ENCODE results near the gene THSD7A.

The THSD7A gene

GRCh38 chr7:11706666-11707605 is 125.1 kb downstream of the THSD7A start:
- DNase-seq (ENCODE audit: low read depth) = no peak

- no peak for DNase-seq (ENCODE audit: low read depth)
Observed at GRCh38 chr7:11703829-11704228, 128.2 kb downstream of the THSD7A start.

- DNase-seq (ENCODE audit: low read depth) = no peak
Observed at GRCh38 chr7:11702938-11703337, 129.1 kb downstream of the THSD7A start.

GRCh38 chr7:11701829-11702560 is 130.0 kb downstream of the THSD7A start:
- no peak for DNase-seq (ENCODE audit: low read depth)

DNA sequence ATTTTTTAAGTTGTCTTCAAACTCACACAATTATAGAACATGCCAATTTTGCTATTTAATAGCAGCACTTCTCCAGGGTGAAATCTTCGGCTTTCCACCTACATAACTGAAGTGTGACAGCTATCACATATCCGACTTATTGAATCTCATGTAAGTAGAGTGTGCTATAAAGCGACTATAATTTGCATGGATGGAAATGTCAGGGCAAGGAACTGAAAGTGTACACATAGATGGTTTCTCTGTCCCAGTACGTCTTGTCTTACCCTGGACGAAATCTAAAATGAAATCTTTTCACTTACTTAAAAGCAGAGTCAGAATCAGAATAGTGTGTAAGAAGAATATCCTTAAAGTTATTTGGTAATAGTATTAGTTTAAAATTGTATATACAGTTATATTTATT is 132.3 kb downstream of the THSD7A start:
- DNase-seq (ENCODE audit: low read depth) = no peak

GRCh38 chr7:11698384-11698871 is 133.6 kb downstream of the THSD7A start:
- DNase-seq (ENCODE audit: low read depth) = no peak

GRCh38 chr7:11690395-11690794 is 141.6 kb downstream of the THSD7A start:
- DNase-seq (ENCODE audit: low read depth) = no peak

- DNase-seq (ENCODE audit: low read depth) = no peak
Observed at GRCh38 chr7:11689096-11689495, 142.9 kb downstream of the THSD7A start.

GRCh38 chr7:11681461-11681860 is 150.5 kb downstream of the THSD7A start:
- no peak for DNase-seq (ENCODE audit: low read depth)

DNA sequence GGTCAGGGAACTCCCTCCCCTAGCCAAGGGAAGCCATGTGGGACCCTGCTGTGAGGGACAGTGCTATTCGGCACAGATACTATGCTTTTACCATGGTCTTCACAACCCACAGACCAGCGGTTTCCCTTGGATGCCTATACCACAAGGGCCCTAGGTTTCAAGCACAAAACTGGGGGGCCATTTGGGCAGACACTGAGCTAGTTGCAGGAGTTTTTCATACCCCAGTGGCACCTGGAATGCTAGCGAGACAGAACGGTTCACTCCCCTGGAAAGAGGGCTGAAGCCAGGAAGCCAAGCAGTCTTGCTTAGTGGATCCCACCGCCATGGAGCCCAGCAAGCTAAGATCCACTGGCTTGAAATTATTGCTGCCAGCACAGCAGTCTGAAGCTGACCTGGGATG is 156.8 kb downstream of the THSD7A start:
- DNase-seq (ENCODE audit: low read depth) = no peak

DNA sequence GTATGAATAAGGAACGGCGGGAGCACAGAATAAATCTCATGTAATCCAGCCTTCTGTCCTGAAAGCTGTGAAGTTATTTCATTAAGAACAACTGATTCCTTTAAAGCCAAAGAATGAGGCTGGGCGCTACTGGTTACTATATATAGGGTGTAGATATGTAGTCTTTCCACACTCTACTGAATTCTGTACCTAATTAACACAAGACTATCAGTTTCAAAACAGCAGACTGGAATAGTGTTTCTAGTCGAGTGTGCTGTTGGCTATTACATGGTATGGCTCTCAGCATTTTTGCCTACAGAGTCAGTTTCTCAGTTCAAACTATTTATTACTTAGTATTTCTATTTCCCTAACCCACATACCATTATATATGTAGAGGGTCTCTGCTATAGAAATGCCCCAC is 163.3 kb downstream of the THSD7A start:
- DNase-seq (ENCODE audit: low read depth) = no peak

DNA sequence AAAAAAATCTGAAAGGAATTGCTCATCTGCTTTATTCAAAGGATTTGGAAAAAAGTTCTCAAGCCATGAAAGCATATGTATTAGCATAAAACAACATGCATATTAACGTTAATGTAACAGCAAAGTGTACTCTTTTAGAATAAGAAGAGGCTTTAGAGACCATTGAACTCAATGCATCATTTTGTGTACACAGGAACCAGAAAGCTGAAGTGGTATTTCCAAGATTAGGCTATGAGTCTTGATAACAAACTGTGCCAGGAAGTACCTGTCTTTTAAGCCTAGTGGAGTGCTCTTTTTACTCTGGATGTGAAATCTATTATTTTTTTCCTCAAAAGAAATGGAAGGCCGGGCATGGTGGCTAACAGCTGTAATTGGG is 164.2 kb downstream of the THSD7A start:
- no peak for DNase-seq (ENCODE audit: low read depth)

DNA sequence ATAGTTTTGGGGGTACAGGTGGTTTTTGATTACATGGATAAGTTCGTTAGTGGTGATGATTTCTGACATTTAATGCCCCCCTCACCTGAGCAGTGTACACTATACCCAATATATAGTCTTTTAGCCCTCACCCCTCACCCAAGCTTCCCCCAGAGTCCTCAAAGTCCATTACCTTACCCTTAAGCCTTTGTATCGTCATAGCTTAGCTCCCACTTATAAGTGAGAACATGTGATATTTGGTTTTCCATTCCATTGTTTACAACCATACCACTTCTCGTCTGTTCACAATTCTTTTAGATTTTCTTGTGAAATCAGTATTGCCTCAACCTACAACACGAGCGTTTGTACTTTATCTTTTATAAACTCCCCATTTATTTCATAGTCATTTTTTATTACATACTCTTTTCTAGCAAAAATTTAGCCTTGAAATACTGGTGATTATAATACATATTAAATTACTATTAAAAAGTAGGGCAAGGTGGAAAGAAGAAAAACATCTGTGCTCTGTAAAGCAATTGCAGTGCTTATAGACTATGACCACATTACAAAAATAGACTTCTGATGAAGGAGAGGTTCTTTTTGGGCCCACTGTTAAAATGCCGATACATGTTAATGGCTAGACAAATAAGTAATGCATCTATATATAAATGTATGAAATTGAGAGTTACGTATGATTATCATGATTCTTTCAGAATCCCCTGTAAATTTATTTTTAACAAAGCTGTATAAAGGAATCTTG is 164.8 kb downstream of the THSD7A start:
- no peak for DNase-seq (ENCODE audit: low read depth)

GRCh38 chr7:11665357-11665756 is 166.6 kb downstream of the THSD7A start:
- DNase-seq (ENCODE audit: low read depth) = no peak

DNA sequence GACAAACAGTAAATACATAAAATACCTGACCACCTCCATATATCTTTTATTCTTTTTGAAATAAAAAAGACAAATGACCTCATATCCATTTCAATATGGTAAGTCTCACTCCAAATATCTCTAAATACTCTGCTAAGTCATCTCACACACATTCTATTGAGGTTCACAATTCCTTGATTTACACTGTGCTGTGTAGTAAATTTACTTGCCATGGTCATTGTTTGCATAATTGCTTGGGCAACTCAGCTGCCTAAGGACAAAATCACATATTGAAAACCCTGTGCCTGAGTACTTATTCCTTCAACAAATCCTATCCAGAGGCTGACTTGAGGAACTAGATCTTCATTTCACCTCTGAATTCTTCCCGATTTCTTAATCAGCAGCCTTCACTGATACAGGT is 176.4 kb downstream of the THSD7A start:
- no peak for DNase-seq (ENCODE audit: low read depth)

- no peak for DNase-seq (ENCODE audit: low read depth)
Observed at GRCh38 chr7:11655163-11655562, 176.8 kb downstream of the THSD7A start.

GRCh38 chr7:11650500-11650899 is 181.5 kb downstream of the THSD7A start:
- no peak for DNase-seq (ENCODE audit: low read depth)

DNA sequence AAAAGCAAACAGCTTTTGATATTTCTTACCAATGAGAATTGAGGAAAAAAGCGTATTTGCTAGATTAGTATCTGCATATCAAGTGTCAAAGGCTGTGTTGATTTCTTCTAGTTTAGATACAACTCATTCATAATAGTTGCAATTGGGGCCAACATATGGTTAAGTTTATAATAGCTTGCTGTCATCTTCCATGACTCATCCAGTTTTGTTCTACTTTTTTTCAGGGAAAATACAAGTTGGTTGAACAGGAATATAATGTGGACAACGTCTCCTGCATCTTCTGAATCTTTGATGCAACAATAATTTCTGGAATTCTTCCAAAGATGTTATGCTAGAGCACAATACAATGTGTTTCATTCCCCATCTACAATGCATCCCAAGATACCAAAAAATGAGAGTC is 182.0 kb downstream of the THSD7A start:
- DNase-seq (ENCODE audit: low read depth) = no peak

DNA sequence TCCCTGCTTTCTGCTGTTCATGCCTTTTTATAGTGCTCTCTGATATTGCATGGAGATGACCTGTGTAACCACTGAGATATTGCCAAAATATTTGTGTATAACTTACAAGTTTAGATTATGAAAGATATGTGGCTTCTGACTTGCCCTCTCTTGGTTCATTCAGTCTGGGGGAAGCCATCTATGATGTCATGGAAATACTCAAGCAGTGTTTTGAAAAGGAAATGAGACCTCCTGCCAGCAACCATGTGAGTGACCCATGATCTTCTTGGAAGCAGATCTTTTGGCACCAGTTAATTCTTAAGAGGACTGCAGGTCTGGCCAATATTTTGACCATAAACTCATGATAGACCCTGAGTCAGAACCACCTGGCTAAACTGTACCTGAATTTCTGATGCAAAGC is 183.0 kb downstream of the THSD7A start:
- no peak for DNase-seq (ENCODE audit: low read depth)

DNA sequence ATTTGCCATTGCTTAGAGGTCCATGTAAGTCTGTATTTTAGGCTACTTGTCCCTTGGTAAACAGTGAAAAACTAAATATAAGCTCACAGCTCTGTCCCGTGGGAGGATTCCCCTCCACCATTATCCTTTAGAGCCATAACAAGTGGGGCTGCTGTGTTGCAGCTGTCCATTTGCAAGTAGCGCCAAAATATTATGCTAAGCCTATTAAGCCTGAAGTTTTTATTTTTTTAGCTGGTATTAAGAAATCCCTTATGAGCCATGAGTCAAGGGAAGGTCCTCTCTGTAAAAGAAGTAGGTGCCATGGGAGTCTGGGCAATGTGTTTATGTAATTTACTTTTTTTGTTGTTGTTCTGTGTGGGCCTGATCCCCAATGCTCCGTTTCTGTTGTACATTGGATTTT is 183.9 kb downstream of the THSD7A start:
- DNase-seq (ENCODE audit: low read depth) = no peak

DNA sequence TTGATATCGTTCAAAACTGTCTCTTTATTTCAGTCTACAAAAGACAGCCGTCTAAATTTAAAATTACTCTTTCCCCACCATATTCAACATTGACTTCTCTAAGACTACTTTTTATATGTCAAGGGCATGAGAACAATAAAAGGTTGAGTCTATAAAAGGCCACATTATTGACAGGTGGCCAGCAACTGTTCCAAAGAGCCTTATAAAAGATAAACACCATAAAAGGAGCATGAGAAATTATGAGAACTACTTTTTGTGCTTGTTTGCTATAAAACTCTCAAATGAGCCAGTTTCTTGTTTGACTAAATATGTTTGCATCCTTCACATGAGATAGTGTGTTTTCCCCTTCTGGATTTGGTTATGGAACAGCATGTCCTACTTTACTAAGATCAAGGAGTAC is 189.2 kb downstream of the THSD7A start:
- DNase-seq (ENCODE audit: low read depth) = no peak

- DNase-seq (ENCODE audit: low read depth) = no peak
Observed at GRCh38 chr7:11642276-11642675, 189.7 kb downstream of the THSD7A start.

Data from T-helper 22 cell (primary cell).